Measurements from ENCODE around the gene CTNNB1.

Gene CTNNB1

GRCh38 chr3:41163421-41163820, 35.9 kb upstream of the CTNNB1 start:
- no peak for DNase-seq (ENCODE audit: low read depth)
- TF ChIP-seq, protein P1, sequence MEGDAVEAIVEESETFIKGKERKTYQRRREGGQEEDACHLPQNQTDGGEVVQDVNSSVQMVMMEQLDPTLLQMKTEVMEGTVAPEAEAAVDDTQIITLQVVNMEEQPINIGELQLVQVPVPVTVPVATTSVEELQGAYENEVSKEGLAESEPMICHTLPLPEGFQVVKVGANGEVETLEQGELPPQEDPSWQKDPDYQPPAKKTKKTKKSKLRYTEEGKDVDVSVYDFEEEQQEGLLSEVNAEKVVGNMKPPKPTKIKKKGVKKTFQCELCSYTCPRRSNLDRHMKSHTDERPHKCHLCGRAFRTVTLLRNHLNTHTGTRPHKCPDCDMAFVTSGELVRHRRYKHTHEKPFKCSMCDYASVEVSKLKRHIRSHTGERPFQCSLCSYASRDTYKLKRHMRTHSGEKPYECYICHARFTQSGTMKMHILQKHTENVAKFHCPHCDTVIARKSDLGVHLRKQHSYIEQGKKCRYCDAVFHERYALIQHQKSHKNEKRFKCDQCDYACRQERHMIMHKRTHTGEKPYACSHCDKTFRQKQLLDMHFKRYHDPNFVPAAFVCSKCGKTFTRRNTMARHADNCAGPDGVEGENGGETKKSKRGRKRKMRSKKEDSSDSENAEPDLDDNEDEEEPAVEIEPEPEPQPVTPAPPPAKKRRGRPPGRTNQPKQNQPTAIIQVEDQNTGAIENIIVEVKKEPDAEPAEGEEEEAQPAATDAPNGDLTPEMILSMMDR (IDR thresholded peaks at IDR 0.05; ENCODE audit: control insufficient read depth, extremely low read depth, insufficient read depth) = no peak
- H3K4me3 ChIP-seq (ENCODE audit: low read depth, low read length) = no peak overlapping the region

DNA sequence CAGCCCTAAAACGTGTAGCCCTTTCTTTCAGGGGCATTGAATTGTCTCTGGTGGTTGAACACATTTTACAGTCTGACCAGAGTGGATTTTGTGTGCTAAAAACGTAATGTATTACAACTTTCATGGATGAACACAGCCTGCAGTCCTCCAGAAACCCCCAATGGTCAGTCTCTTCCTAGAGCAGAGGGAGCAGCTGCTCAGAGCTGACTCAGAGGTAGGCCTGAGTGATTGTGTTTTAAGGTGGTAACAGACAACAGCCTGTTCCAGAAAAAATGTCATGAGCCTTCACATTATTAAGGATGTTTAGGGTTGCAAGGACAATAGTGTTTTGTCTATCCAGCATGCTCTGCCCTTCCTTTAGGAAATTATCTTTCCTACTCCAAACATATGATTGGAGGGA, 34.5 kb upstream of the CTNNB1 start:
- TF ChIP-seq, protein P1 (IDR thresholded peaks at IDR 0.05; ENCODE audit: control insufficient read depth, extremely low read depth, insufficient read depth) = no peak
- no peak overlapping the region for H3K4me3 ChIP-seq (ENCODE audit: low read depth, low read length)
- no peak for DNase-seq (ENCODE audit: low read depth)

GRCh38 chr3:41167722-41168497, 31.4 kb upstream of the CTNNB1 start:
- no peak overlapping the region for H3K4me3 ChIP-seq (ENCODE audit: low read depth, low read length)
- TF ChIP-seq, protein P1 (IDR thresholded peaks at IDR 0.05; ENCODE audit: control insufficient read depth, extremely low read depth, insufficient read depth) = no peak
- DNase-seq (ENCODE audit: low read depth) = no peak

- TF ChIP-seq, protein P1 (IDR thresholded peaks at IDR 0.05; ENCODE audit: control insufficient read depth, extremely low read depth, insufficient read depth) = no peak
- no peak for DNase-seq (ENCODE audit: low read depth)
- H3K4me3 ChIP-seq (ENCODE audit: low read depth, low read length) = no peak overlapping the region
Observed at GRCh38 chr3:41169023-41169422, 30.3 kb upstream of the CTNNB1 start.

GRCh38 chr3:41173926-41174885, 25.1 kb upstream of the CTNNB1 start:
- no peak for DNase-seq (ENCODE audit: low read depth)
- H3K4me3 ChIP-seq (ENCODE audit: low read depth, low read length) = no peak overlapping the region
- TF ChIP-seq, protein P1 (IDR thresholded peaks at IDR 0.05; ENCODE audit: control insufficient read depth, extremely low read depth, insufficient read depth) = no peak

DNA sequence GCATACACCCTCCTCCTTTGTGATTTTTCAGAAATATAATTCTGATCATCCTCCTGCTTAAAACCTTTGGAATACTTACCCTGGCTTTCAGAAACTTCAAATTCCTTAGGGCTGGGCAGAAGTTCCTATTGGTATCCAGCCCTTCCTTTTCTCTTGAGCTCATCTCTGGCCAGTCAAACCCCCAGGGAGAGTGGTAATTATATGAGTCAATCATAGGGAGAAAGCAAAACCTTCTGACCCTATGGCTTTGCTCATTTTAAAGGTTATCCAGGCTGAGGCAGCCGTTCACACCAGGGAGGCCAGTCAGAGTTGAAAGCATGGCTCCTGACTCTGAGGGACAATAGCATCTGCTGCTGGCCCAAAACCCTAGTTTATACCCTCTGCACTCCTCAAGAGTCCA, 23.9 kb upstream of the CTNNB1 start:
- TF ChIP-seq, protein P1 (IDR thresholded peaks at IDR 0.05; ENCODE audit: control insufficient read depth, extremely low read depth, insufficient read depth) = no peak
- no peak overlapping the region for H3K4me3 ChIP-seq (ENCODE audit: low read depth, low read length)
- no peak for DNase-seq (ENCODE audit: low read depth)
